Thoracic aorta (tissue), 2 donors: ENCODE results near the gene SCUBE1. TPM values are rescaled to one million over a fixed set of nuclear protein-coding genes. Genes with fewer than 3 reads are reported as not detected.

Experiments
- ATAC-seq: fragments of 150-250 bp; one replicate; pipeline ENCODE4 v1.8.0; 2017; ENCODE audit warnings: low read depth; ENCODE audit not compliant: insufficient number of reproducible peaks, low FRiP score
- DNase-seq: peaks from one replicate; pipeline ENCODE4 v3.0.0-alpha.2; 2020; ENCODE audit warnings: low spot score
- H3K27ac ChIP-seq, 2 donors: fragments of 200-600 bp; sonication (generic); 1 replicate in 1 of 2; 2 replicates in 1 of 2; pipeline ENCODE4 v1.5.1; 2016; ENCODE audit warnings: mild to moderate bottlenecking in 2 of 2, moderate library complexity in 2 of 2
- H3K27me3 ChIP-seq: fragments of 200-600 bp; sonication (generic); replicated peaks from 2 replicates; pipeline ENCODE4 v1.6.0; 2016; ENCODE audit warnings: mild to moderate bottlenecking; ENCODE audit not compliant: insufficient read depth
- H3K36me3 ChIP-seq: fragments of 200-600 bp; sonication (generic); one replicate; pipeline ENCODE4 v1.5.1; 2016
- H3K4me1 ChIP-seq, 2 donors: fragments of 200-600 bp; sonication (generic); 1 replicate in 1 of 2; 2 replicates in 1 of 2; pipeline versions ENCODE4 v1.5.1 to v1.6.0; 2016; ENCODE audit warnings: low read depth in 2 of 2, mild to moderate bottlenecking in 1 of 2; ENCODE audit not compliant: control insufficient read depth in 1 of 2
- H3K4me3 ChIP-seq: fragments of 200-600 bp; sonication (generic); 2 replicates; pipeline ENCODE4 v1.5.1; 2016; ENCODE audit warnings: mild to moderate bottlenecking
- H3K9me3 ChIP-seq: fragments of 200-600 bp; sonication (generic); 2 replicates; pipeline ENCODE4 v1.5.1; 2016
- total RNA-seq, 2 donors: library from RNA; depleted of rRNA; stranded (reverse); fragments of >200 nt; gene quantifications; one replicate each; pipeline versions ENCODE4 v1.1.0 to v1.2.3, GENCODE V29; 2016
- TF ChIP-seq, protein P1 (sequence below): fragments of 200-600 bp; sonication (generic); IDR thresholded peaks from one replicate; pipeline ENCODE4 v1.5.1; 2019; ENCODE audit warnings: antibody characterized with exemption

Gene SCUBE1
- total RNA-seq, 2 donors from 2014 or later = 6.0 to 25.0 TPM

DNA sequence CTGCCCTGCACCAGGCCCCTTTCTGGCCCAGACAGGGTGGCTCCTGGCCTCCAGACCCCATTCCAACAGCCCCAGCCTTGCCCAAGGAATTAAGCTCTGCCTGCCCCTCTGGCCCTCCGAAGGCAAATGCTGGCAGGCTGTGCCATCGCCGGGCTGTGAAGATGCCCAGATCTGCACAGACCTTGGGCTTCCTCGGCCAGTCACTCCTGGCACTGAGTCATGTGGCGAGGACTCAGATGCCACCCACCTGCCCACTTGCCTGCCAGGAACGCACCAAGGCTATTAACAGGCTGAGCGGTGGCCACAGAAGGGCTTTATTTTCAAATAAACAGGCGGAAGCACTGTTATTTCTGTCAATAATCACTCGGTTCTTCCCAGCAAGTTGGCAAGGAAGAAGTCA lies 105.9 kb downstream of the SCUBE1 start:
- Histone ChIP-seq H3K4me3 (no peak overlapping the region), H3K4me1 (peaks cover 0 to 30% of the 10 kb centered on the region in 2 donors), H3K27me3 (no peaks in the 10 kb centered on the region), H3K36me3 (no peaks in the 10 kb centered on the region), H3K9me3 (no peaks in the 10 kb centered on the region), H3K27ac (no peak overlapping the region)
- ATAC-seq (no peak), DNase-seq (no peak)
- TF ChIP-seq, protein P1, sequence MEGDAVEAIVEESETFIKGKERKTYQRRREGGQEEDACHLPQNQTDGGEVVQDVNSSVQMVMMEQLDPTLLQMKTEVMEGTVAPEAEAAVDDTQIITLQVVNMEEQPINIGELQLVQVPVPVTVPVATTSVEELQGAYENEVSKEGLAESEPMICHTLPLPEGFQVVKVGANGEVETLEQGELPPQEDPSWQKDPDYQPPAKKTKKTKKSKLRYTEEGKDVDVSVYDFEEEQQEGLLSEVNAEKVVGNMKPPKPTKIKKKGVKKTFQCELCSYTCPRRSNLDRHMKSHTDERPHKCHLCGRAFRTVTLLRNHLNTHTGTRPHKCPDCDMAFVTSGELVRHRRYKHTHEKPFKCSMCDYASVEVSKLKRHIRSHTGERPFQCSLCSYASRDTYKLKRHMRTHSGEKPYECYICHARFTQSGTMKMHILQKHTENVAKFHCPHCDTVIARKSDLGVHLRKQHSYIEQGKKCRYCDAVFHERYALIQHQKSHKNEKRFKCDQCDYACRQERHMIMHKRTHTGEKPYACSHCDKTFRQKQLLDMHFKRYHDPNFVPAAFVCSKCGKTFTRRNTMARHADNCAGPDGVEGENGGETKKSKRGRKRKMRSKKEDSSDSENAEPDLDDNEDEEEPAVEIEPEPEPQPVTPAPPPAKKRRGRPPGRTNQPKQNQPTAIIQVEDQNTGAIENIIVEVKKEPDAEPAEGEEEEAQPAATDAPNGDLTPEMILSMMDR = no peak

DNA sequence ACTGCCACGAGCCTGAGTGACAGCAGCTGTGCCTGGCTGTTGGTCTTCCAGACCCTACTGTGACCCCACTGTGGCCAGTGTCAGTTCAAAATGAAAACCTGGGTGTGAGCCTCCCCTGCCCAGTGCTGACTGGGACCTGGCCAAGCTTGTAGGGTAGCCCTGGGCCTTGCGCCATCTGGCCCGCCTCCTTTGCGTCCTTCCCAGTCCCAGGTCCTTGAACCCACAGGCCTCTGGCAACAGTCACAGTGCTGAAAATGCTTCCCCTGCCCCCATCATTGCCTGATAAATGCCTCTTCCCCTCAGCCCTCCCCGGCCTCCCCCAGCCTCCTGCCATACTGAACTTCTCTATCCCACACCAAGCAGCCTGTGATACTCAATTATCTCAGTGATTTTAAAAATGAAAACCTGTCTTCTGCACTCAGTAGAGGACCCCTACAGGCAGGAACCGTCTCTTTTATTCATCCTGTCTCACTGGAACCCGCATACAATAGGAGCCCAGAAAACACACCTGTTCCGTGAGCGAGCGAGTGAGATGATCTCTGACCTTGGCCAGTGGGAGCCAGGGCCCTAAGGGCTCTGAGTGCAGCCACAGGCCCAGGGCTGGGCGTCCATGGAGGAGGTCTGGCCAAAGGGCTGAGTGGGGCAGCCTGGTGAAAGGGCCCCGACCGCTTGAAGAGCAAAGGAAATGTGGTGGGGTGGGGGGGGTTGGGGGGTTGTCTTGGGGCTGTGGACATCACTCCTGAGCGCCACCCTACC lies 106.6 kb downstream of the SCUBE1 start:
- no peaks in the 10 kb centered on the region for H3K9me3 ChIP-seq
- H3K27me3 ChIP-seq = no peaks in the 10 kb centered on the region
- TF ChIP-seq, protein P1 = no peak
- DNase-seq (no peak), ATAC-seq (no peak)
- H3K27ac ChIP-seq = no peak overlapping the region
- no peaks in the 10 kb centered on the region for H3K36me3 ChIP-seq
- no peak overlapping the region for H3K4me3 ChIP-seq
- H3K4me1 ChIP-seq = peaks cover 0 to 30% of the 10 kb centered on the region in 2 donors

DNA sequence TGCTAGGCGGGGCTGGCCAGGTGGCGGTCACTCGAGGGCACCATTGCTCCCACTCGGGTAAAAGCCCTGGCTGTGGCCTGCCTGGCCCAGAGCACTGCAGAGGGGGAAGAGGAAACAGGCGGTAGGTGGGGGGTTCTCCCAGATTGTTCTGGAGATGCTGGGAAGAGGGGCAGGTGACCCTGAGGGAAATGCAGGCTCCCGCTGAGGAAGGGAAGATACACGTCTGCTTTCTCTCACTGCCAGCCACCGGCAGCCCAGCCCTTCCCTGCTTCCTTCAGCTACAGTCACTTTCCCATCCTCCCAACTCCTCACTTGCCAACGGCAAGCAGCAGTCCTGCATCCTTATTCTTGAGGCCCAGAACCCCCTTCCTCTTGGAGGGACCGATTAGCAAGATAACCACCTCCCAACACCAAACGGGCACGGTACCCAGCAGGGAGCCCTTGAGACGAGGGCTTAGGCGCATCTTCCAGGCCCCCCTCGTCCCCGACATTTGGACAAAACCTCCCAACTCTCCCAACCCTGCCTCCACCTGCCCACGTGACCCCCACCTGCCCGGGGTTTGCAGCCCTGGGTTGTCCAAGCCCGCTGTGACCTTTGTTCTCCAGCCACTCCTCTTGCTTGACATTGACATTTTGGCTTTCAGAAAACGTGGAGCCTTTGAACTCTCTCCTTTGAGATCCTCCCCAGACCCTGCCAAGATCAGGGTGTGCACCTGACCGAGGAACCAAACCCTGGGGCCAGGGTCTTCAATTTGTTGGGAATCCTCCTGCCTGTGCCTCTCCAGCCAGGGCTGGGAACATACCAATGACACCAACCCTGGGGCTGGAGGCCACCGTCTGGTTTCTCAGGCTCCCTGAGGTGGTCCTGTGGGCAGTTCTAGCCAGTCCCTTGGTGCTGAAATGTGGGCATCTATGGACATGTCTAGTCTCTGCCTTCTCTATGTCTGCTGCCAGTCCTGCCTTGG lies 107.4 kb downstream of the SCUBE1 start:
- Histone ChIP-seq H3K27me3 (no peaks in the 10 kb centered on the region), H3K36me3 (no peaks in the 10 kb centered on the region), H3K27ac (no peak overlapping the region), H3K4me3 (no peak overlapping the region), H3K4me1 (peaks cover 0 to 30% of the 10 kb centered on the region in 2 donors), H3K9me3 (no peaks in the 10 kb centered on the region)
- TF ChIP-seq, protein P1 = no peak
- DNase-seq (no peak), ATAC-seq (no peak)

DNA sequence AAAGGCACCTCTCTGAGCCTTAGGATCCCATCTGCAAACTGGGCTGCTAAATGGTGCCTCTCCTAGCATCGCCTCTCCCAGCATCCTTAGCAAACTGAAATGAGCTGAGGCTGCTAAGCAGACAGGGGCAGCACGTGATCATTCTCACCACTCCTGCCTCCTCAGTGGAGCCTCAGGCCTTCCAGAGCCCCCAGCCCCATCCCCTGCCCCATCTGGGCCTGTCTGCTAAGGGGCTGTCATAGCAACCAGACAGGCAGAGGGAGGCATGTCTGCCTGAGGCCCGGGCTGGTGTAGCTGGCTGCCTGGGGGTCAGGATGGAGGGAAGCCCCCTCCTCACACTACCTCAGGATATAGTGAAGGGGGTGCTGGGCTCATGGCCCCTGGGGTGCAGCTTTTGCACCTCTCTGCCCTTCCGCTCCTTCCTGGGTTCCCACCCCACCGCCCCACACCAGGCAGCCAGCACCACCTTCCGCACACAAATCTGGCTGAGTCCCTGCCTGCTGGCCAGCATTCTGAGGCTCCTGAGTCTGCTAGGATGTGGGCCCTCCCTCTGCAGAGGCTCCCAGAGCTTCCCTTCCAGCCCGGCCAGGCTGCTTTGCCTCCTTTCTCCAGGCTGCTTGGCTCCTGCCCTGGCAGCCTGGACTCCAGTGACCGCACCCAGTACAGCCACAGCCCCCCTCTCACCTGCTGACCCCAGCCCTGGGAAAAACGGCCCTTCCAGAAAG lies 108.7 kb downstream of the SCUBE1 start:
- no peak overlapping the region for H3K4me3 ChIP-seq
- H3K4me1 ChIP-seq = peaks cover 0 to 24% of the 10 kb centered on the region in 2 donors
- DNase-seq = no peak
- H3K36me3 ChIP-seq = no peaks in the 10 kb centered on the region
- H3K27ac ChIP-seq = no peak overlapping the region
- no peak for ATAC-seq
- TF ChIP-seq, protein P1 = no peak
- H3K27me3 ChIP-seq = no peaks in the 10 kb centered on the region
- no peaks in the 10 kb centered on the region for H3K9me3 ChIP-seq
